Measurements from ENCODE around the gene EIF5.

EIF5 gene

GRCh38 chr14:103372017-103372416 lies 38.0 kb downstream of the EIF5 start:
- DNase-seq (ENCODE audit: low read depth) = no peak

GRCh38 chr14:103372552-103373304 lies 38.7 kb downstream of the EIF5 start:
- peak; percentile 92 for DNase-seq (ENCODE audit: low read depth)

- DNase-seq (ENCODE audit: low read depth) = no peak
Observed at GRCh38 chr14:103374121-103374520, 40.1 kb downstream of the EIF5 start.

- no peak for DNase-seq (ENCODE audit: low read depth)
Observed at GRCh38 chr14:103377522-103378037, 43.5 kb downstream of the EIF5 start.

- peak; percentile 77 for DNase-seq (ENCODE audit: low read depth)
Observed at GRCh38 chr14:103378038-103378854, 44.2 kb downstream of the EIF5 start.

GRCh38 chr14:103380719-103381377 lies 46.8 kb downstream of the EIF5 start:
- no peak for DNase-seq (ENCODE audit: low read depth)

GRCh38 chr14:103382376-103382775 lies 48.3 kb downstream of the EIF5 start:
- peak; percentile 97 for DNase-seq (ENCODE audit: low read depth)

- DNase-seq (ENCODE audit: low read depth) = no peak
Observed at GRCh38 chr14:103384450-103385151, 50.6 kb downstream of the EIF5 start.

- DNase-seq (ENCODE audit: low read depth) = peak; percentile 96
Observed at GRCh38 chr14:103385152-103385928, 51.3 kb downstream of the EIF5 start, which contains the start of gene MARK3. Gene MARK3 (plus strand): TSS chr14:103385415. CDS start chr14:103386030, 615 bp downstream.

GRCh38 chr14:103385929-103386712 lies 52.1 kb downstream of the EIF5 start:
- peak; percentile 48 for DNase-seq (ENCODE audit: low read depth)

GRCh38 chr14:103386713-103387329 lies 52.8 kb downstream of the EIF5 start:
- DNase-seq (ENCODE audit: low read depth) = peak; percentile 36

GRCh38 chr14:103388664-103389063 lies 54.6 kb downstream of the EIF5 start:
- no peak for DNase-seq (ENCODE audit: low read depth)

- no peak for DNase-seq (ENCODE audit: low read depth)
Observed at GRCh38 chr14:103390605-103391004, 56.6 kb downstream of the EIF5 start.

GRCh38 chr14:103391048-103391447 lies 57.0 kb downstream of the EIF5 start:
- DNase-seq (ENCODE audit: low read depth) = peak; percentile 85

- no peak for DNase-seq (ENCODE audit: low read depth)
Observed at GRCh38 chr14:103392106-103392505, 58.1 kb downstream of the EIF5 start.

GRCh38 chr14:103392572-103392971 lies 58.5 kb downstream of the EIF5 start:
- no peak for DNase-seq (ENCODE audit: low read depth)

GRCh38 chr14:103393070-103393469 lies 59.0 kb downstream of the EIF5 start:
- DNase-seq (ENCODE audit: low read depth) = no peak

- DNase-seq (ENCODE audit: low read depth) = peak; percentile 58
Observed at GRCh38 chr14:103393676-103394626, 59.9 kb downstream of the EIF5 start.
